CD8-positive, alpha-beta memory T cell (primary cell): ENCODE data around the gene LCOR. TPM values are rescaled to one million over a fixed set of nuclear protein-coding genes. Genes with fewer than 3 reads are reported as not detected.
A peak's percentile ranks its signal among the peaks of the same experiment; 100 is the strongest.

Source experiments
- CTCF ChIA-PET: fragments of 350-600 bp; sonication (Branson Sonifier 250); formaldehyde crosslinking; loops from one replicate; lab custom pipeline; 2021; ENCODE audit warnings: antibody characterized with exemption; lab: Charles Lee
- POLR2A ChIA-PET: fragments of 350-600 bp; sonication (Branson Sonifier 250); formaldehyde crosslinking; loops from one replicate; lab custom pipeline; 2021; ENCODE audit warnings: antibody characterized with exemption; lab: Charles Lee
- DNase-seq, 5 donors: peaks; one replicate each; pipeline versions ENCODE4 v3.0.0 to v3.0.0-alpha.2; 2020 to 2022; ENCODE audit warnings: mixed read lengths in 1 of 5
- H3K27ac ChIP-seq: one replicate; pipeline ENCODE4 v1.7.0; 2013; ENCODE audit warnings: low read depth, mild to moderate bottlenecking, low read length, moderate library complexity
- H3K27me3 ChIP-seq: 2 replicates; pipeline ENCODE4 v1.7.0; 2013; ENCODE audit warnings: low read length, mild to moderate bottlenecking; ENCODE audit not compliant: insufficient read depth, poor library complexity, severe bottlenecking
- H3K36me3 ChIP-seq: 2 replicates; pipeline ENCODE4 v1.7.0; 2013; ENCODE audit warnings: mild to moderate bottlenecking, low read length, moderate library complexity; ENCODE audit not compliant: insufficient read depth
- H3K4me1 ChIP-seq: 2 replicates; pipeline ENCODE4 v1.7.0; 2013; ENCODE audit warnings: mild to moderate bottlenecking, low read length, moderate library complexity; ENCODE audit not compliant: insufficient read depth
- H3K4me3 ChIP-seq: 2 replicates; pipeline ENCODE4 v1.7.0; 2013; ENCODE audit warnings: mild to moderate bottlenecking, low read length
- H3K9me3 ChIP-seq: 2 replicates; pipeline ENCODE4 v1.7.0; 2013; ENCODE audit warnings: mild to moderate bottlenecking, low read length
- H3K27ac Mint-ChIP-seq, 8 donors: one replicate each; pipeline ENCODE4 v1.8.0; 2020 to 2021; ENCODE audit warnings: mixed read lengths in 8 of 8, mild to moderate bottlenecking in 6 of 8, inconsistent platforms in 3 of 8, moderate library complexity in 3 of 8
- H3K27me3 Mint-ChIP-seq, 2 donors: one replicate each; pipeline ENCODE4 v1.8.0; 2020 to 2021; ENCODE audit warnings: mixed read lengths in 2 of 2, mild to moderate bottlenecking in 1 of 2, moderate library complexity in 1 of 2
- H3K36me3 Mint-ChIP-seq, 3 donors: one replicate each; pipeline ENCODE4 v1.8.0; 2020 to 2021; ENCODE audit warnings: mixed read lengths in 3 of 3, inconsistent platforms in 1 of 3, mild to moderate bottlenecking in 1 of 3
- H3K4me1 Mint-ChIP-seq, 3 donors: one replicate each; pipeline ENCODE4 v1.8.0; 2020 to 2021; ENCODE audit warnings: mixed read lengths in 3 of 3, inconsistent platforms in 1 of 3, mild to moderate bottlenecking in 1 of 3
- H3K4me3 Mint-ChIP-seq, 7 donors: one replicate each; pipeline ENCODE4 v1.8.0; 2020 to 2021; ENCODE audit warnings: mixed read lengths in 7 of 7, mild to moderate bottlenecking in 6 of 7, moderate library complexity in 4 of 7, inconsistent platforms in 2 of 7
- H3K9me3 Mint-ChIP-seq, 5 donors: one replicate each; pipeline ENCODE4 v1.8.0; 2020 to 2022; ENCODE audit warnings: mixed read lengths in 5 of 5, mild to moderate bottlenecking in 3 of 5, moderate library complexity in 2 of 5, inconsistent platforms in 1 of 5
- polyA plus RNA-seq: library from polyadenylated mRNA; unstranded; fragments of 300-500 nt; fragmentation: Illumina TruSeq; gene quantifications from one replicate; pipeline ENCODE4 v1.2.3, GENCODE V29; 2021
- total RNA-seq, 2 experiments: library from RNA; stranded (reverse); gene quantifications; one replicate each; pipeline ENCODE4 v1.2.3, GENCODE V29; 2021

Gene LCOR
- total and polyA plus RNA-seq, 3 experiments from 2014 or later = 20.3 to 26.1 (median 20.8) TPM

DNA sequence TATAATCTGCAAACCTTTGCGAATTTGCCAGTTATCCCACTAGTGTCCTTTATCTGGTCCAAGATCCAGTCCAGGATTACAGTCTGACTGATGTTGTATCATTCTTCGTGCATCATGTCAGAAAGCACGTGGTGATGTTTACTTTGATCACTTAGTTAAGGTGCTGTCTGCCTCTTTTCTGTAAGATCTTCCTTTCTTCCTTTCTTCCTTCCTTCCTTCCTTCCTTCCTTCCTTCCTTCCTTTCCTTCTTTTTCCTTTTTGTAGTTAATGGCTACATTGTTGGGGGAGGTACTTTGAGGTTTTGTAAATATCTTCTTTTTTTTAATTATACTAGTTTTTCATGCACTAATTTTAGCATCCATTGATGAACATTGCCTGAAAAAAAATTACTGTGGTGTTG lies 80.3 kb downstream of the LCOR start:
- no peaks in the 10 kb centered on the region for H3K9me3 Mint-ChIP-seq
- H3K4me1 Mint-ChIP-seq = peaks cover 27 to 52% (median 43%) of the 10 kb centered on the region in 3 donors

DNA sequence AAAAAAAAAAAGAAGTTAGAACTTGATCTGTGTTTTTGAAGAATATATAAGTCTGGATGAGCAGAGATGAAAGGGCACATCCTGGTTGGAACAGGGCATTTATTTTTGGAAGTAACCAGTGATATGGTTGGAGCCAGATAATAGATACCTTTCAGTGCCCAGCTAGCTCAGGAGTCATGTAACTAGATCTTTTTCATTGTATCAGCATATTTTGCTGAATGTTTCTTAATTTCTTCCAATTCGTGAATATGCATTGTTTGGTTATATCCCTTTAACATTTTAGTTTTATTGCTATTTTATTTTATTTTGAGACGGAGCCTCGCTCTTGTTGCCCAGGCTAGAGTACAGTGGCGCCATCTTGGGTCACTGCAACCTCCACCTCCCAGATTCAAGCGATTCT lies 81.8 kb downstream of the LCOR start:
- H3K27me3 ChIP-seq = no peaks in the 10 kb centered on the region
- Mint-ChIP-seq H3K36me3 (peaks cover 5 to 51% (median 12%) of the 10 kb centered on the region in 3 donors), H3K4me3 (no peak overlapping the region), H3K27ac (no peak overlapping the region), H3K27me3 (no peaks in the 10 kb centered on the region), H3K4me1 (peaks cover 36 to 63% (median 50%) of the 10 kb centered on the region in 3 donors), H3K9me3 (no peaks in the 10 kb centered on the region)
- H3K4me3 ChIP-seq = no peak overlapping the region
- ChIA-PET POLR2A (no interaction called here), CTCF (no interaction called here)
- DNase-seq = no peak
- H3K9me3 ChIP-seq = no peaks in the 10 kb centered on the region
- H3K36me3 ChIP-seq = peaks cover 5% of the 10 kb centered on the region
- no peak overlapping the region for H3K27ac ChIP-seq
- peaks cover 6% of the 10 kb centered on the region for H3K4me1 ChIP-seq

More for the DNA sequence above, 80.3 kb downstream of the LCOR start:
- H3K36me3 Mint-ChIP-seq = peaks cover 5 to 59% (median 16%) of the 10 kb centered on the region in 3 donors
- no peak overlapping the region for H3K27ac ChIP-seq
- H3K4me1 ChIP-seq = peaks cover 5% of the 10 kb centered on the region
- no peaks in the 10 kb centered on the region for H3K9me3 ChIP-seq
- peaks cover 5% of the 10 kb centered on the region for H3K36me3 ChIP-seq
- no peaks in the 10 kb centered on the region for H3K27me3 ChIP-seq
- ChIA-PET POLR2A (no interaction called here), CTCF (interaction anchor here (1.0 to 1.4 kb wide), 2 partner anchors 15 to 298 kb away, joined by 4 read pairs; no protein-coding TSS in a partner anchor)
- no peak overlapping the region for H3K27ac Mint-ChIP-seq
- no peak overlapping the region for H3K4me3 Mint-ChIP-seq
- H3K4me3 ChIP-seq = no peak overlapping the region
- H3K27me3 Mint-ChIP-seq = no peaks in the 10 kb centered on the region
- no peak for DNase-seq

DNA sequence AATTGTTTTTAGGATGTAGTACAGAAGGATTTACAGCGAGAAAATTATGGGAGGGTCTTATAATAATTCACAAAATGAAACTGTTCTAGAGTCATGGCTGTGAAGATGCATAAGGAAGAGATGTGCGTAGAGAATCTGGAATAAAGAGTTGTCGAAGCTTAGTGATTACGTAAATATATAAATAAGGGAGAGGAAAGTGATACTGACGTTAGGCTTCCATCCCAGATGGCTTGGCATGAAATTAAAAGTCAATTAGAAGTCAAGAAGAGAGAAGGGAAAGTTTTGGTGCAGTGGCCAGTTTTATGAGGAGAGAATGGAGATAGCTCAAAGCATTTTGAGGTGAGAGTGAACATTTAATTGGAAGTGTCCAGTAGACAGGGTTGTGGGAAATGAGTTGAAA lies 85.5 kb downstream of the LCOR start:
- peaks cover 5 to 49% (median 6%) of the 10 kb centered on the region in 3 donors for H3K36me3 Mint-ChIP-seq
- H3K27ac Mint-ChIP-seq = peak overlapping the region in 3 of 8 donors; percentile 6 to 26 (median 23)

DNA sequence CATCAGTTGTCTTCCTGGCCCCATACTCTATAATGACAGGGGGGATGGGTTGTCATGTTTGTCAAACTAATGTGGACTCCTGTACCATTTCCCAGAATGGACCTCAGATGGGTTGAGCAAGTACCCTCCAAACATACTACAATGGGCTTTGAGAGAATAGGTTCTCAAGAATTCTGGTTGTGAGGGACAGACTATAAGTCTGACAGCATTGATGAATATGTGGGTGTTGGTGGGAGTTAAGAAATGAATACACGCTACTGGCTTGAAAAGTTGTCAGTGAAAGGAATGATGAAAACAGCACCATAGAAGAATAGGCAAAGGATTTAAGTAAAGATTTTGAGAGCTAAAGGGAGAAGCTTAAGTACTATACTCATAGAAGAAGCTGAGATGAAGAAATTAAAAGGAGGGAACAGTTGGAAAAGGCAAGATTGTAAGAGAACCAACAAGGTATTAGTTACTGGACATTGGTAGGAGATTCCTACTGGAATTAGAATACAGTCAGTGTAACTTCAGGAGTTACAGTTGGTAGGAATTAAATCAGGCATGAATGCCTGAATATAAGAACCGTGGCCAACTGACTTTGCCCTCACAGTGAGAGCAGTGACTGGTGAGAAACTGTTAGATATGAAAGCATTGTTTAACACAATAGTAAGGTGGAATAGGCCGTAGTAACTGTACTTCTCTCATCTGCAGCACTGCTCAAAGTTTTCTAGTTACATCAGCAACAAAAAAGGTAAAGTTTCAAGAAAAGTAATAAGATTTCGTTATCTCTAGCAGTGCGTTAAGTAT lies 86.3 kb downstream of the LCOR start:
- peaks cover 6% of the 10 kb centered on the region for H3K4me1 ChIP-seq
- H3K36me3 Mint-ChIP-seq = peaks cover under 1 to 46% (median 2%) of the 10 kb centered on the region in 3 donors
- CTCF ChIA-PET = no interaction called here
- no peak overlapping the region for H3K27ac ChIP-seq
- peaks cover 38 to 64% (median 49%) of the 10 kb centered on the region in 3 donors for H3K4me1 Mint-ChIP-seq
- POLR2A ChIA-PET = no interaction called here
- H3K4me3 Mint-ChIP-seq = no peak overlapping the region
- no peak for DNase-seq
- H3K27ac Mint-ChIP-seq = peak overlapping the region in 2 of 8 donors; percentile 6 to 8
- no peaks in the 10 kb centered on the region for H3K9me3 Mint-ChIP-seq
- peaks cover 5% of the 10 kb centered on the region for H3K36me3 ChIP-seq
- H3K4me3 ChIP-seq = no peak overlapping the region
- H3K27me3 ChIP-seq = no peaks in the 10 kb centered on the region
- no peaks in the 10 kb centered on the region for H3K27me3 Mint-ChIP-seq
- H3K9me3 ChIP-seq = no peaks in the 10 kb centered on the region

More for the DNA sequence above, 85.5 kb downstream of the LCOR start:
- Histone ChIP-seq H3K4me1 (peaks cover 6% of the 10 kb centered on the region), H3K27me3 (no peaks in the 10 kb centered on the region), H3K27ac (no peak overlapping the region), H3K36me3 (peaks cover 5% of the 10 kb centered on the region), H3K9me3 (no peaks in the 10 kb centered on the region), H3K4me3 (no peak overlapping the region)
- H3K9me3 Mint-ChIP-seq = no peaks in the 10 kb centered on the region
- H3K4me3 Mint-ChIP-seq = no peak overlapping the region
- H3K4me1 Mint-ChIP-seq = peaks cover 40 to 62% (median 48%) of the 10 kb centered on the region in 3 donors
- ChIA-PET CTCF (no interaction called here), POLR2A (no interaction called here)
- DNase-seq = no peak
- H3K27me3 Mint-ChIP-seq = no peaks in the 10 kb centered on the region

DNA sequence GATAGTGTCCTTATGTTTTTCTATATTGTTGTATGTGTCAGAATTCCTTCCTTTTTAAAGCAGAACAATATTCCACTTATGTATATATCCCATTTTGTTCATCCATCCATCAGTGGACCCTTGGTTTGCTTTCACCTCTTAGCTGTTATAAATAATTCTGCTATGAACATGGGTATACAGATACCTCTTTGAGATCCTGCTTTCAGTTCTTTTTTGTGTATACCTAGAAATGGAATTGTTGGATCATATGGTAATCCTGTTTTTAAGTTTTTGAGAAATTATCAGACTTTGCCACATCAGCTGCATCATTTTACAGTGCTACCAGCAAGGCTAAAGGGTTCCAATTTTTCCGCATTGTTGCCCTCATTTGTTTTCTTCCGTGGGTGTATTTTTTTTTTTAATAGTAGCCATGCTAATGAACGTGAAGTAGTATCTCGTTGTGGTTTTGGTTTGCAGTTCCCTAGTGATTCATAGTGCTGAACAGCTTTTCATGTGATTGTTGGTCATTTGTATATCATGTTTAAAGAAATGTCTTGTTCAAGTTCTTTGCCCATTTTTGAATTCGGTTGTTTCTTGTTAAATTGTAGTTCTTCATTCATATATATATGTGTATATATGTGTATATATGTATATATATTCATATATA lies 87.8 kb downstream of the LCOR start:
- H3K9me3 ChIP-seq = no peaks in the 10 kb centered on the region

DNA sequence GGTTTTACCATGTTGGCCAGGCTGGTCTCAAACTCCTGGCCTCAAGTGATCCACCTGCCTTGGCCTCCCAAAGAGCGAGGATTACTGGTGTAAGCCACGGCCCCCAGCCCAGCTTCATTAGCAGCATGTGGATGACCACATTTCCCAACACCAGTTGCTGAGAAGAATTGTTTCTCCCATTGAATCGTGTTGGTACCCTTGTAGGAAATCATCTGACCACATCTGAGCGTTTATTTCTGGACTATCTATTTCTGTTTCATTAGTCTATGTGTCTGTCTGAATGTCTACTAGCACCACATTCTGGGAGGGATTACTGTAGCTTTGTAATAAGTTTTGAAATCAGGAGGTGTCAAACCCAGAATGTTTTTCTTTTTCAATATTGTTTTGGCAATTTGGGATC lies 89.6 kb downstream of the LCOR start:
- no peaks in the 10 kb centered on the region for H3K9me3 Mint-ChIP-seq
- no peak overlapping the region for H3K27ac Mint-ChIP-seq
- Histone ChIP-seq H3K4me1 (peaks cover 6% of the 10 kb centered on the region), H3K27me3 (no peaks in the 10 kb centered on the region), H3K27ac (no peak overlapping the region), H3K4me3 (no peak overlapping the region), H3K9me3 (no peaks in the 10 kb centered on the region), H3K36me3 (peaks cover 5% of the 10 kb centered on the region)
- peaks cover 5 to 45% (median 9%) of the 10 kb centered on the region in 3 donors for H3K36me3 Mint-ChIP-seq
- H3K27me3 Mint-ChIP-seq = no peaks in the 10 kb centered on the region
- H3K4me1 Mint-ChIP-seq = peaks cover 49 to 74% (median 61%) of the 10 kb centered on the region in 3 donors
- no peak for DNase-seq
- CTCF ChIA-PET = no interaction called here
- no peak overlapping the region for H3K4me3 Mint-ChIP-seq
- POLR2A ChIA-PET = no interaction called here

More for the DNA sequence above, 87.8 kb downstream of the LCOR start:
- Histone ChIP-seq H3K4me1 (peaks cover 6% of the 10 kb centered on the region), H3K27ac (no peak overlapping the region), H3K27me3 (no peaks in the 10 kb centered on the region), H3K36me3 (peaks cover 5% of the 10 kb centered on the region), H3K4me3 (no peak overlapping the region)
- CTCF ChIA-PET = interaction anchor here (1.1 kb wide), 1 partner anchor 9 kb away, joined by 3 read pairs; no protein-coding TSS in a partner anchor
- Mint-ChIP-seq H3K4me1 (peaks cover 44 to 67% (median 53%) of the 10 kb centered on the region in 3 donors), H3K36me3 (peaks cover 0 to 47% (median 6%) of the 10 kb centered on the region in 3 donors), H3K9me3 (no peaks in the 10 kb centered on the region), H3K4me3 (no peak overlapping the region), H3K27me3 (no peaks in the 10 kb centered on the region), H3K27ac (peak overlapping the region in 4 of 8 donors; percentile 20 to 94 (median 55))
- DNase-seq = no peak
- POLR2A ChIA-PET = no interaction called here

DNA sequence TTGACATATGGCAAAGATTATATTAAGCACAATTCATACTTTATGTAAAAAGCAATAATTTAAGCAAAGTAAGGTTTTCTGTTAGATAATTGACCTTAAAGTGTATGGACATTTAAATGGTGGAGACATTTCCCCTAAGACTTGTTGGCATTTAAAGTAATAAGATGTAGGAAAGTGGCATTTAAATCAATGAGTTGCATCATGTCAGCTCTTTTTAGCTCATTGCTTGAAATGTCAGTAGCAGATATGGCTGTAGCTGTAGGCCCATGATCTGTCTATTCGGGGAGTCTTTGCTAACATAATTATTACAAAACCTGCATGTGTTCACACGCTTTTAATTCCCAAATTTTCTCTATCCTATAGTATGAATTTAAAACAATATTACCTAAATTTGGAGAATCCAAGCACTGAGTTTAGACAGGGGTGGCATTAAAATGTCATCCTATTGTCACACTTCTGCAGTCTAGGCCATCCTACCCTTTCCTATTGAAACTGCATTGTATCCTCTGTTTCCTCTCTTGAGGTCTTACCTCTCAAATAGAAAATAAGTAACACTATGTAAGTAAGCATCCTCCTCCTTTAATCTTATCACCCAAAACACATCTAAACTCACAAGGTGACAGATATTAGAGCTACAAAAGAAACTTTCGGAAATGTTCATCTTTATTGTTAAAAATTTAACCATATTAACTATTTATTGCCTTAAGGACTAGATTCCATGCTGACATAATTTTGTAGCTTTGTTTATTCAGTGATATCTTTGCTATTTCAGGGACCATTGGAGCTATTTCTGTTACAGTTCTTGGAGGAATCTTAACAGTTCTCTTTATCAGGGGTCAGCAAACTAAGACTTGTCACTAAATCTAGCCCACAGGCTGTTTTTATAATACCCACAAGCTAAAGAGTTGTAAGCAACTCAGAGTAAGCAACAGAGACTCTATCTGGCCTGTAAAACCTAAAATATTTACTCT lies 91.2 kb downstream of the LCOR start:
- no peak overlapping the region for H3K27ac ChIP-seq
- H3K9me3 ChIP-seq = no peaks in the 10 kb centered on the region
- H3K4me3 Mint-ChIP-seq = no peak overlapping the region
- no peaks in the 10 kb centered on the region for H3K9me3 Mint-ChIP-seq
- no peak for DNase-seq
- H3K4me1 ChIP-seq = no peaks in the 10 kb centered on the region
- H3K36me3 Mint-ChIP-seq = peaks cover 9 to 47% (median 14%) of the 10 kb centered on the region in 3 donors
- H3K36me3 ChIP-seq = no peaks in the 10 kb centered on the region
- H3K27ac Mint-ChIP-seq = no peak overlapping the region
- no peaks in the 10 kb centered on the region for H3K27me3 ChIP-seq
- POLR2A ChIA-PET = no interaction called here
- H3K4me1 Mint-ChIP-seq = peaks cover 39 to 71% (median 51%) of the 10 kb centered on the region in 3 donors
- H3K4me3 ChIP-seq = no peak overlapping the region
- CTCF ChIA-PET = no interaction called here
- no peaks in the 10 kb centered on the region for H3K27me3 Mint-ChIP-seq
